ENCODE measurements around the gene ADAMTS13. TPM values are rescaled to one million over a fixed set of nuclear protein-coding genes. Genes with fewer than 3 reads are reported as not detected.

Gene ADAMTS13
- total and polyA plus RNA-seq, 2 donors (not counting 3 experiments of a cell fraction or from before 2014, with no cell fraction given): 1.5 to 2.5 TPM

DNA sequence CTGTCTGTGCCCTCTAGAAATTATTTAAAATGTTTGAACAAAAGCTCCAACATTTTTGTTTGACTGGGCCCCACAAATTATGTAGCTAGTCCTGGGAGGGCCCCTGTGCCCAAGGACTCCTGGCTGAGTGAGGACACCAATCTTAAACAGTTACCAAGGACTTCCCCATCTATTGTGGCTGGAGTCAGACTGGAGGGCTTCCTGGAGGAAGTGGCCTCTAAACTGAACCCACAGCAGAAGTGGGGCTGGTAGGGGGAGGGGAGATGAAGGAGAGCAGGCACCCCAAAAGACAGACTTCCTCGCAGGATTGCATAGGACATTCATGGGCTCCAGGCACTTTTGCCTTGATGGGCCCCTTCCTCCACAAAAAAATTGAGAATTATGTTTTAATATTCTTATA, 8.1 kb downstream of the ADAMTS13 start:
- H3K9me1 ChIP-seq (replicated peaks; ENCODE audit: control insufficient read depth, extremely low read depth, insufficient read depth, low read length): no peaks in the 10 kb centered on the region
- H3K36me3 ChIP-seq (ENCODE audit: control insufficient read depth in 2 of 2, extremely low read depth in 1 of 2, insufficient read depth in 2 of 2, low read length in 2 of 2): no peaks in the 10 kb centered on the region
- DNase-seq (ENCODE audit: low read depth, low spot score): no peak
- FAIRE-seq: no peak
- H3K27me3 ChIP-seq (ENCODE audit: control insufficient read depth in 2 of 2, insufficient read depth in 2 of 2, low read length in 2 of 2): peaks cover 9 to 19% of the 10 kb centered on the region in 2 experiments
- BruUV-seq (replicated peaks): no TSS peak
- H4K20me1 ChIP-seq (replicated peaks; ENCODE audit: control insufficient read depth, extremely low read depth, insufficient read depth, low read length): no peaks in the 10 kb centered on the region
- no peak overlapping the region for H2AFZ ChIP-seq (ENCODE audit: low read depth, low read length)
- no peaks in the 10 kb centered on the region for H3K9me3 ChIP-seq (replicated peaks; ENCODE audit: control insufficient read depth, insufficient read depth, low read length)
- intact Hi-C loops (cut with micrococcal nuclease) (no loop called here), dilution Hi-C loops (cut with MboI; ENCODE audit: extremely low pct_ligation_motif_present, low sequenced_read_pairs) (no loop called here)
- ChIA-PET POLR2A (no interaction called here), CTCF (interaction anchor here (0.9 to 1.4 kb wide), 2 partner anchors 9 to 244 kb away, joined by 3 read pairs; no protein-coding TSS in a partner anchor)
- no peak overlapping the region for H3K27ac ChIP-seq (ENCODE audit: insufficient read depth, low read depth, low read length)
- no peak overlapping the region for H3K4me2 ChIP-seq (ENCODE audit: insufficient read depth, low read length)
- no peak for TF ChIP-seq POLR2AphosphoS5 (IDR thresholded peaks at IDR 0.05; ENCODE audit: insufficient read depth, low read depth, low read length)
- TF ChIP-seq POLR2A (IDR thresholded peaks at IDR 0.05; ENCODE audit: low read depth, low read length): no peak
- TF ChIP-seq, protein P1, sequence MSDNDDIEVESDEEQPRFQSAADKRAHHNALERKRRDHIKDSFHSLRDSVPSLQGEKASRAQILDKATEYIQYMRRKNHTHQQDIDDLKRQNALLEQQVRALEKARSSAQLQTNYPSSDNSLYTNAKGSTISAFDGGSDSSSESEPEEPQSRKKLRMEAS (IDR thresholded peaks at IDR 0.05; ENCODE audit: insufficient read depth, insufficient read length): no peak
- no peak for TF ChIP-seq JUN (IDR thresholded peaks at IDR 0.05; ENCODE audit: borderline replicate concordance, insufficient read depth, insufficient read length, low read depth)
- TF ChIP-seq FOS (IDR thresholded peaks at IDR 0.05; ENCODE audit: borderline replicate concordance, insufficient read depth, low read length): no peak
- TF ChIP-seq, protein P2, sequence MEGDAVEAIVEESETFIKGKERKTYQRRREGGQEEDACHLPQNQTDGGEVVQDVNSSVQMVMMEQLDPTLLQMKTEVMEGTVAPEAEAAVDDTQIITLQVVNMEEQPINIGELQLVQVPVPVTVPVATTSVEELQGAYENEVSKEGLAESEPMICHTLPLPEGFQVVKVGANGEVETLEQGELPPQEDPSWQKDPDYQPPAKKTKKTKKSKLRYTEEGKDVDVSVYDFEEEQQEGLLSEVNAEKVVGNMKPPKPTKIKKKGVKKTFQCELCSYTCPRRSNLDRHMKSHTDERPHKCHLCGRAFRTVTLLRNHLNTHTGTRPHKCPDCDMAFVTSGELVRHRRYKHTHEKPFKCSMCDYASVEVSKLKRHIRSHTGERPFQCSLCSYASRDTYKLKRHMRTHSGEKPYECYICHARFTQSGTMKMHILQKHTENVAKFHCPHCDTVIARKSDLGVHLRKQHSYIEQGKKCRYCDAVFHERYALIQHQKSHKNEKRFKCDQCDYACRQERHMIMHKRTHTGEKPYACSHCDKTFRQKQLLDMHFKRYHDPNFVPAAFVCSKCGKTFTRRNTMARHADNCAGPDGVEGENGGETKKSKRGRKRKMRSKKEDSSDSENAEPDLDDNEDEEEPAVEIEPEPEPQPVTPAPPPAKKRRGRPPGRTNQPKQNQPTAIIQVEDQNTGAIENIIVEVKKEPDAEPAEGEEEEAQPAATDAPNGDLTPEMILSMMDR (IDR thresholded peaks at IDR 0.05; ENCODE audit: extremely low read depth in 1 of 2, insufficient read depth in 1 of 2, low read depth in 1 of 2, low read length in 2 of 2): no peak
- no peak for TF ChIP-seq GATA2 (IDR thresholded peaks at IDR 0.05; ENCODE audit: insufficient read depth, insufficient read length, low read depth, low read length)
- H3K79me2 ChIP-seq (ENCODE audit: control insufficient read depth, insufficient read depth, low read length): no peaks in the 10 kb centered on the region
- no peak overlapping the region for H3K4me3 ChIP-seq (replicated peaks in 1 of 3; ENCODE audit: insufficient read depth in 1 of 3, low read depth in 1 of 3, low read length in 3 of 3)
- H3K9ac ChIP-seq (replicated peaks; ENCODE audit: extremely low read depth, insufficient read depth, low read length): no peak overlapping the region
- H3K4me1 ChIP-seq (ENCODE audit: control insufficient read depth, extremely low read depth, insufficient read depth, low read length): no peaks in the 10 kb centered on the region

Data from endothelial cell of umbilical vein (primary cell).